ENCODE results near the gene NPY5R. TPM values are rescaled to one million over a fixed set of nuclear protein-coding genes. Genes with fewer than 3 reads are reported as not detected.

NPY5R gene
- total RNA-seq, 1 donor from 2014 or later, result not detected

DNA sequence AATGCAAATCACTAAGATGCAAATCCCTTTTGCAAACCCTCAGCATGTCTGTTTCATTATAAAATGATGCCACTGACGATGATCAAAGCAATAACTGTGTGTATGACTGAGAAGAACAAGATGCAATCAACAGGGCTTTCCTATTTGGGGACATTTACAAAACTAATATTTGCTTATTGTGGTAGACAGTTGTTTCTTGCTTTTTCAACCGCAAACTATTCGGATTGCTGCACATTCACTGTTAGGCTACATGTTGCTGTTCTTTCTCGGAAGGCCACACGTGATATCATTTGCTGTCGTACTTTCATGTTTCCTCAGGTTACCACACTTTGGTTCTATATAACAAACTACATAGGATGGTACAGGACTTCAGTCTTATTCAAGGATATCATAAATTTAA lies 49.8 kb downstream of the NPY5R start:
- Mint-ChIP-seq H3K9me3 (ENCODE audit: unreplicated experiment) (no peaks in the 10 kb centered on the region), H3K4me1 (ENCODE audit: unreplicated experiment) (no peaks in the 10 kb centered on the region), H3K4me3 (ENCODE audit: unreplicated experiment) (no peak overlapping the region), H3K27me3 (ENCODE audit: unreplicated experiment) (peaks cover 7% of the 10 kb centered on the region), H3K27ac (ENCODE audit: unreplicated experiment) (no peak overlapping the region), H3K36me3 (ENCODE audit: unreplicated experiment) (no peaks in the 10 kb centered on the region)
- no peak for DNase-seq (ENCODE audit: extremely low spot score, unreplicated experiment)
- TF ChIP-seq, protein P1, sequence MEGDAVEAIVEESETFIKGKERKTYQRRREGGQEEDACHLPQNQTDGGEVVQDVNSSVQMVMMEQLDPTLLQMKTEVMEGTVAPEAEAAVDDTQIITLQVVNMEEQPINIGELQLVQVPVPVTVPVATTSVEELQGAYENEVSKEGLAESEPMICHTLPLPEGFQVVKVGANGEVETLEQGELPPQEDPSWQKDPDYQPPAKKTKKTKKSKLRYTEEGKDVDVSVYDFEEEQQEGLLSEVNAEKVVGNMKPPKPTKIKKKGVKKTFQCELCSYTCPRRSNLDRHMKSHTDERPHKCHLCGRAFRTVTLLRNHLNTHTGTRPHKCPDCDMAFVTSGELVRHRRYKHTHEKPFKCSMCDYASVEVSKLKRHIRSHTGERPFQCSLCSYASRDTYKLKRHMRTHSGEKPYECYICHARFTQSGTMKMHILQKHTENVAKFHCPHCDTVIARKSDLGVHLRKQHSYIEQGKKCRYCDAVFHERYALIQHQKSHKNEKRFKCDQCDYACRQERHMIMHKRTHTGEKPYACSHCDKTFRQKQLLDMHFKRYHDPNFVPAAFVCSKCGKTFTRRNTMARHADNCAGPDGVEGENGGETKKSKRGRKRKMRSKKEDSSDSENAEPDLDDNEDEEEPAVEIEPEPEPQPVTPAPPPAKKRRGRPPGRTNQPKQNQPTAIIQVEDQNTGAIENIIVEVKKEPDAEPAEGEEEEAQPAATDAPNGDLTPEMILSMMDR (IDR thresholded peaks at IDR 0.05), result no peak

DNA sequence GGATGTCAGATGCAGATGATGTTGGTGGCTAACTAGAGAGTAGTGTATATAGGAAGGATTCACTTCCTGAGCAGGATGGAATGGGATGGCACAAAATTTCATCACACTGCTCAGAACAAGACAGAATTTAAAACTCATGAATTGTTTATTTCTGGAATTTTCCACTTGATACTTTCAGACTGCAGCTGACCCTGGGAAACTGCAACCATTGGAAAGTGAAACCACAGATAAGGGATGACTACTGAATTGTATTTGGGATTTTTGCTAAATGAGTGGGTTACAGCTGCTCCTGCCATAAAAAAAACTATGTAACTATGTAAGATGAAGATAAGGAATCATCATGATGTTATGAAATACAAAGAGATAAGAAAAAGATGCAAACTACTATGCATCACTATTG lies 51.4 kb downstream of the NPY5R start:
- TF ChIP-seq, protein P1 (IDR thresholded peaks at IDR 0.05), result no peak
- no peaks in the 10 kb centered on the region for H3K36me3 Mint-ChIP-seq (ENCODE audit: unreplicated experiment)
- H3K4me3 Mint-ChIP-seq (ENCODE audit: unreplicated experiment), result no peak overlapping the region
- H3K27ac Mint-ChIP-seq (ENCODE audit: unreplicated experiment), result no peak overlapping the region
- H3K4me1 Mint-ChIP-seq (ENCODE audit: unreplicated experiment), result no peaks in the 10 kb centered on the region
- H3K27me3 Mint-ChIP-seq (ENCODE audit: unreplicated experiment), result peaks cover 8% of the 10 kb centered on the region
- H3K9me3 Mint-ChIP-seq (ENCODE audit: unreplicated experiment), result no peaks in the 10 kb centered on the region
- no peak for DNase-seq (ENCODE audit: extremely low spot score, unreplicated experiment)

DNA sequence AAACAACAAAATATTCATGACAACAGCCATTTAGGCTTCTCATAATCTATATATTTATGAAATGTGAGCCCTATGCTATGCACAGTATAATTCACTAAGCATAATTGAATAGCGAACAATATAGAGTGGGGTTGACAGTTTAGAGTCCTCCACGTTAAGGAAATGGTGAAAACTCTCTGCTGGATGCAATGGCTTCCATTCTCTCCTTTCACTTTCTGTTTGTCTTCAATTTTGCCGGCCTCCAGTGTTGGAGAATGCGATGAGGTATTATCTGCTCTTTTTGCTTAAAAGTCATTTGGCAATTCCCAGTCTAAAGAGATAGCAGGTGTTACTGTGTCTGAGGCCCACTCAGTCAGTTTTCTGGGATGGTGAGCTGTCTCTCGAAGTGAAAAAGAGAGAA lies 52.1 kb downstream of the NPY5R start:
- TF ChIP-seq, protein P1 (IDR thresholded peaks at IDR 0.05), result no peak
- no peaks in the 10 kb centered on the region for H3K4me1 Mint-ChIP-seq (ENCODE audit: unreplicated experiment)
- H3K9me3 Mint-ChIP-seq (ENCODE audit: unreplicated experiment), result no peaks in the 10 kb centered on the region
- H3K27ac Mint-ChIP-seq (ENCODE audit: unreplicated experiment), result no peak overlapping the region
- no peak for DNase-seq (ENCODE audit: extremely low spot score, unreplicated experiment)
- peaks cover 8% of the 10 kb centered on the region for H3K27me3 Mint-ChIP-seq (ENCODE audit: unreplicated experiment)
- H3K4me3 Mint-ChIP-seq (ENCODE audit: unreplicated experiment), result peak overlapping the region; percentile 17
- no peaks in the 10 kb centered on the region for H3K36me3 Mint-ChIP-seq (ENCODE audit: unreplicated experiment)

DNA sequence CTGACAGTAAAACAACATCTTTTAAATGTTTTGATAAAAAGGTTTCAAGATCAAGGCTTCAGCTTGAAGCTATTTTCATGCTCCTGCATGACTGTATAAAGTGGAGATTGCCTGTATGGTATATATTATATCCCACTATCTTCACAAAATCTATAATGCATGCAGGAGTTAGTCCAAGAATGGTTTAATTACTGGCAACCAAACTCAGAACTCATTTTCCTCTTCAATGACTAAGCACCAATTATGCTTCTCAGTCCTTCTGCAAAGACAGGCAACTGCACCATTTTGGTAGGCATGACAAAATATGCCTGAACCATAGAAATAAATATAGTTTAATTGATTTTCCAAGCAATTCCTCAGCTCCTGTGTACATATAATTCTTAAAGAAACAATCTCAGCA lies 54.5 kb downstream of the NPY5R start:
- Mint-ChIP-seq H3K27ac (ENCODE audit: unreplicated experiment) (no peak overlapping the region), H3K4me1 (ENCODE audit: unreplicated experiment) (no peaks in the 10 kb centered on the region), H3K36me3 (ENCODE audit: unreplicated experiment) (no peaks in the 10 kb centered on the region), H3K4me3 (ENCODE audit: unreplicated experiment) (no peak overlapping the region), H3K27me3 (ENCODE audit: unreplicated experiment) (peaks cover 6% of the 10 kb centered on the region), H3K9me3 (ENCODE audit: unreplicated experiment) (no peaks in the 10 kb centered on the region)
- TF ChIP-seq, protein P1 (IDR thresholded peaks at IDR 0.05), result no peak
- no peak for DNase-seq (ENCODE audit: extremely low spot score, unreplicated experiment)

- no peak overlapping the region for H3K27ac Mint-ChIP-seq (ENCODE audit: unreplicated experiment)
- no peaks in the 10 kb centered on the region for H3K9me3 Mint-ChIP-seq (ENCODE audit: unreplicated experiment)
- no peak overlapping the region for H3K4me3 Mint-ChIP-seq (ENCODE audit: unreplicated experiment)
- no peak for DNase-seq (ENCODE audit: extremely low spot score, unreplicated experiment)
- H3K4me1 Mint-ChIP-seq (ENCODE audit: unreplicated experiment), result no peaks in the 10 kb centered on the region
- TF ChIP-seq, protein P1 (IDR thresholded peaks at IDR 0.05), result no peak
- no peaks in the 10 kb centered on the region for H3K36me3 Mint-ChIP-seq (ENCODE audit: unreplicated experiment)
- peaks cover 6% of the 10 kb centered on the region for H3K27me3 Mint-ChIP-seq (ENCODE audit: unreplicated experiment)
Observed at GRCh38 chr4:163400911-163401310, 57.2 kb downstream of the NPY5R start.

Other genes with a start within 250 kb of the NPY5R start
- gene NAF1, start 177.0 kb upstream of the NPY5R start, total RNA-seq, result 18.1 and 18.5 TPM in 2 replicates
- 0.94 and 1.3 TPM in 2 replicates for gene NPY1R, start 11.3 kb upstream of the NPY5R start, total RNA-seq
- not detected in 2 replicates for gene TKTL2, start 129.9 kb downstream of the NPY5R start, total RNA-seq
- gene TMA16, start 150.8 kb downstream of the NPY5R start, total RNA-seq, result 25.4 and 30.8 TPM in 2 replicates